Measurements from ENCODE around the gene PRKCZ. TPM values are rescaled to one million over a fixed set of nuclear protein-coding genes. Genes with fewer than 3 reads are reported as not detected.
A peak's percentile ranks its signal among the peaks of the same experiment; 100 is the strongest.

The PRKCZ gene
- total RNA-seq, 1 donor from 2014 or later, result 33.4 TPM

DNA sequence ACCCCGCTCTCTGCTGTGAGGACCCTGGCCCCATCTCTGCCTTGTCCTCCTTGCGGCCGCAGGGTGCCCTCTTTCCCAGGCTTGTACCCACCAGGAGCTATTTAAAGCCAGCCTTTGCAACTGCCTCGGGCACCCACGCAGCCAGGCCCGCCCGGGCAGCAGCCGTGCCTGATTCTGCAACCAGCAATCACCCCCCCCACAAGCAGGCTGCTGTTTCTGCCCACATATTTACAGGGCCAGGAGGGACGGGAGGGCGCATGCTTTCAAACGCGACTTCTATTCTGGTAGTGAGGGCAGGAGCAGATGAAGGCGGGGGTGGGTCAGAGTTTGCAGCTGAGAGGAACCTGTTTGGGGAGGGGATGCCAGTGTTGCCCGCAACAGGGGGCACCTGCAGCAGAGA is 17.5 kb upstream of the PRKCZ start:
- DNase-seq (ENCODE audit: low spot score), result no peak
- Histone ChIP-seq H3K9ac (no peak overlapping the region), H3F3A (ENCODE audit: low read depth) (no peaks in the 10 kb centered on the region), H3K4me2 (no peak overlapping the region), H2AFZ (replicated peaks) (no peak overlapping the region), H3K36me3 (no peaks in the 10 kb centered on the region), H4K20me1 (ENCODE audit: low read depth) (no peaks in the 10 kb centered on the region), H3K4me3 (no peak overlapping the region), H3K27ac (no peak overlapping the region), H3K4me1 (no peaks in the 10 kb centered on the region), H3K79me2 (ENCODE audit: low read depth) (no peaks in the 10 kb centered on the region), H3K9me3 (ENCODE audit: low read depth) (no peaks in the 10 kb centered on the region), H3K27me3 (no peaks in the 10 kb centered on the region)
- TF ChIP-seq EZH2phosphoT487 (IDR thresholded peaks at IDR 0.05), result no peak
- Mint-ChIP-seq H3K4me1 (no peaks in the 10 kb centered on the region), H3K27me3 (ENCODE audit: insufficient read depth, low read depth) (peaks cover 4% of the 10 kb centered on the region), H3K36me3 (no peaks in the 10 kb centered on the region), H3K9me3 (no peaks in the 10 kb centered on the region), H3K4me3 (no peak overlapping the region), H3K27ac (peak overlapping the region; percentile 81)

DNA sequence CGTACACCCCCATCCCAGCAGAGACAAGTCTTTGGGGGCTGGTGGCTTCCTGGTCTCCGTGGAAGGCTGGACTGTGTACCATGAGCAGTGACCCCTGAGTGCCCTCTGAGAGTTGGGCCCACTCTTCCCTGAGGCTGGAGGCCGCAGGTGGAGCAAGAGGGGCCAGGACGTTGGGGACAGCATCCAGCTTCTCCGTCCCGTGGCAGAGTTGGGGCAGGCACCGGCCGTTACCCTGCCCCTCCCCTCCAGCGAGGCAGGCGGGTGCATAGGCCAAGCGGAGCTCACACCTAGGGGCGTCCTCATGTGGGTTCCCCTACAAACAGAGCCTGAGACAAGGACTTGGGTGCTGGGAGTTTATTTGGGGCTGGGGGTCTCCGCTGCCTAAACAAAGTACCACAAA is 17.0 kb upstream of the PRKCZ start:
- Mint-ChIP-seq H3K27me3 (ENCODE audit: insufficient read depth, low read depth) (peaks cover 4% of the 10 kb centered on the region), H3K36me3 (no peaks in the 10 kb centered on the region), H3K9me3 (no peaks in the 10 kb centered on the region), H3K27ac (peak overlapping the region; percentile 81), H3K4me1 (no peaks in the 10 kb centered on the region), H3K4me3 (no peak overlapping the region)
- Histone ChIP-seq H3K27ac (no peak overlapping the region), H3K4me1 (no peaks in the 10 kb centered on the region), H3K9me3 (ENCODE audit: low read depth) (no peaks in the 10 kb centered on the region), H3F3A (ENCODE audit: low read depth) (no peaks in the 10 kb centered on the region), H4K20me1 (ENCODE audit: low read depth) (no peaks in the 10 kb centered on the region), H3K79me2 (ENCODE audit: low read depth) (no peaks in the 10 kb centered on the region), H3K4me2 (no peak overlapping the region), H3K36me3 (no peaks in the 10 kb centered on the region), H2AFZ (replicated peaks) (no peak overlapping the region), H3K4me3 (no peak overlapping the region), H3K9ac (no peak overlapping the region), H3K27me3 (no peaks in the 10 kb centered on the region)
- no peak for DNase-seq (ENCODE audit: low spot score)
- TF ChIP-seq, protein P1, sequence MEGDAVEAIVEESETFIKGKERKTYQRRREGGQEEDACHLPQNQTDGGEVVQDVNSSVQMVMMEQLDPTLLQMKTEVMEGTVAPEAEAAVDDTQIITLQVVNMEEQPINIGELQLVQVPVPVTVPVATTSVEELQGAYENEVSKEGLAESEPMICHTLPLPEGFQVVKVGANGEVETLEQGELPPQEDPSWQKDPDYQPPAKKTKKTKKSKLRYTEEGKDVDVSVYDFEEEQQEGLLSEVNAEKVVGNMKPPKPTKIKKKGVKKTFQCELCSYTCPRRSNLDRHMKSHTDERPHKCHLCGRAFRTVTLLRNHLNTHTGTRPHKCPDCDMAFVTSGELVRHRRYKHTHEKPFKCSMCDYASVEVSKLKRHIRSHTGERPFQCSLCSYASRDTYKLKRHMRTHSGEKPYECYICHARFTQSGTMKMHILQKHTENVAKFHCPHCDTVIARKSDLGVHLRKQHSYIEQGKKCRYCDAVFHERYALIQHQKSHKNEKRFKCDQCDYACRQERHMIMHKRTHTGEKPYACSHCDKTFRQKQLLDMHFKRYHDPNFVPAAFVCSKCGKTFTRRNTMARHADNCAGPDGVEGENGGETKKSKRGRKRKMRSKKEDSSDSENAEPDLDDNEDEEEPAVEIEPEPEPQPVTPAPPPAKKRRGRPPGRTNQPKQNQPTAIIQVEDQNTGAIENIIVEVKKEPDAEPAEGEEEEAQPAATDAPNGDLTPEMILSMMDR (IDR thresholded peaks at IDR 0.05), result no peak
- no peak for TF ChIP-seq EZH2phosphoT487 (IDR thresholded peaks at IDR 0.05)
- TF ChIP-seq EZH2 (IDR thresholded peaks at IDR 0.05), result no peak

DNA sequence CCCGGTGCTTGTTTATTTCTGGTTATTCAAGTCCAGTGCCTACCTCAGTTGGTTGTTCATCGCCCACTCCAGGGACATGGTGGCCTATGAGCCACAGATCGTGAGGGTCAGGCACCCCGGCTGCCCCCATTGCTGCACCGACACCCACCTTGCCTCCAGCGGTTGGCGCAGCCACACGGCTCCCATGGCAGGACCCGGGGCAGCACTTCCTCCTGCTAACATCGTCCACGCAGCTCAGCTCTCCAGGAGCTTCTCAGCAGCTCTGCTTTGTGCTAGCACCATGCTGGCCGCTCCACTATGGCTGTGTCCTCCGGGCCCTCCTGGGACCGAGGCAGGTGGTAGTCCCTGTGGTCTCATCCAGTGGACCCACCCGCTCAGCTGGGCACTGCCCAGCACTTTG is 13.9 kb upstream of the PRKCZ start:
- Histone ChIP-seq H3K27me3 (no peaks in the 10 kb centered on the region), H3F3A (ENCODE audit: low read depth) (no peaks in the 10 kb centered on the region), H3K9me3 (ENCODE audit: low read depth) (no peaks in the 10 kb centered on the region), H3K4me1 (peaks cover 5% of the 10 kb centered on the region), H3K79me2 (ENCODE audit: low read depth) (no peaks in the 10 kb centered on the region), H3K36me3 (no peaks in the 10 kb centered on the region), H3K4me2 (no peak overlapping the region), H4K20me1 (ENCODE audit: low read depth) (no peaks in the 10 kb centered on the region), H3K9ac (no peak overlapping the region), H3K4me3 (no peak overlapping the region), H2AFZ (replicated peaks) (no peak overlapping the region), H3K27ac (no peak overlapping the region)
- Mint-ChIP-seq H3K36me3 (no peaks in the 10 kb centered on the region), H3K27me3 (ENCODE audit: insufficient read depth, low read depth) (peaks cover 6% of the 10 kb centered on the region), H3K4me1 (no peaks in the 10 kb centered on the region), H3K9me3 (peaks cover 3% of the 10 kb centered on the region), H3K4me3 (no peak overlapping the region), H3K27ac (no peak overlapping the region)
- no peak for DNase-seq (ENCODE audit: low spot score)
- TF ChIP-seq EZH2phosphoT487 (IDR thresholded peaks at IDR 0.05) (no peak), EZH2 (IDR thresholded peaks at IDR 0.05) (no peak)
- TF ChIP-seq, protein P1 (IDR thresholded peaks at IDR 0.05), result no peak

DNA sequence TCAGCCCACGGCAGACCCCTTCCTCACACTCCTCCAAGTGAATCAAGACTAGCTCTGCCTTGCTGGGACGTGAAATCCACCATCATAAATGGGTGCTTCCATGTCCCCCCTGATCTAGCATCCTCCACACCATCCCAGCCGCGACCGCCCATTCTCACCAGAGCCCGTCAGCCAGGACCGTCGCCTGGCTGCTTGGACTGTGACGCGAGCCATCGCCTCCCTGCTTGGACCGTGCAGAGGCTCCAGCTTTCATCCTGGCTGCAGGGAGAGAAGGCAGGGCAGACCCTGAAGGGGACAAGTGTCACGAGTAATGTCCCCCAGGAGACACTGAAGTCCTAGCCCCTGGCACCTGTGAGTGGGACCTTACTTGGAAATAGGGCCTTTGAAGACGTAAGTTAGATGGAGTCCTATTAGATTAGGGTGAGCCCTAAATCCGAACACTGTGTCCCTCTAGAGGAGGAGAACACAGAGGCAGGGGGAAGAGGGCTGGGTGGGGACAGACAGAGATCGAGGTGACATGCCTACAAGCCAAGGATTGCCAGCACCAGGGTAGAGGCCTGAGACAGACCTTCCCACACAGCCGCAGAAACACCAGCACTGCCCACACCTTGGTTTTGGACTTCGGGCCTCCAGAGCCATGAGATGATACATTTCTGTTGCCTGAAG is 12.8 kb upstream of the PRKCZ start:
- no peak overlapping the region for H3K4me3 Mint-ChIP-seq
- H4K20me1 ChIP-seq (ENCODE audit: low read depth), result no peaks in the 10 kb centered on the region

More for the DNA sequence above, 12.8 kb upstream of the PRKCZ start:
- Histone ChIP-seq H3F3A (ENCODE audit: low read depth) (no peaks in the 10 kb centered on the region), H3K9me3 (ENCODE audit: low read depth) (no peaks in the 10 kb centered on the region), H3K4me1 (peaks cover 5% of the 10 kb centered on the region), H3K36me3 (no peaks in the 10 kb centered on the region), H2AFZ (replicated peaks) (no peak overlapping the region), H3K4me3 (no peak overlapping the region), H3K4me2 (no peak overlapping the region), H3K27ac (no peak overlapping the region), H3K79me2 (ENCODE audit: low read depth) (no peaks in the 10 kb centered on the region), H3K27me3 (no peaks in the 10 kb centered on the region), H3K9ac (no peak overlapping the region)
- H3K27ac Mint-ChIP-seq, result no peak overlapping the region
- no peaks in the 10 kb centered on the region for H3K36me3 Mint-ChIP-seq
- peaks cover 3% of the 10 kb centered on the region for H3K9me3 Mint-ChIP-seq
- no peaks in the 10 kb centered on the region for H3K4me1 Mint-ChIP-seq
- DNase-seq (ENCODE audit: low spot score), result no peak
- TF ChIP-seq EZH2phosphoT487 (IDR thresholded peaks at IDR 0.05) (no peak), EZH2 (IDR thresholded peaks at IDR 0.05) (no peak)
- TF ChIP-seq, protein P1 (IDR thresholded peaks at IDR 0.05), result no peak
- H3K27me3 Mint-ChIP-seq (ENCODE audit: insufficient read depth, low read depth), result peaks cover 9% of the 10 kb centered on the region

Measured in neural progenitor cell (in vitro differentiated cells).